Measurements from ENCODE around the gene ZNF804B.

- TF ChIP-seq CTCF (IDR thresholded peaks at IDR 0.05) = no peak
- TF ChIP-seq POLR2A (IDR thresholded peaks at IDR 0.05) = no peak
Observed at GRCh38 chr7:88761779-88762178, 2.3 kb downstream of the ZNF804B start.

All from right lobe of liver (tissue), 4 donors.